Lung (tissue), 12 donors: Measurements from ENCODE around the gene COL4A1. TPM values are rescaled to one million over a fixed set of nuclear protein-coding genes. Genes with fewer than 3 reads are reported as not detected.

Source experiments
- ATAC-seq: fragments of 200-7000 bp; cut with Tn5 transposase; one replicate; pipeline ENCODE4 v1.9.1; 2020; ENCODE audit warnings: moderate number of reproducible peaks; ENCODE audit not compliant: insufficient read depth, low FRiP score
- DNase-seq, 3 donors: peaks; one replicate each; pipeline ENCODE4 v3.0.0-alpha.2; 2013 to 2017
- H3K27ac ChIP-seq, 2 donors: one replicate each; pipeline ENCODE4 v1.5.1; 2013; ENCODE audit warnings: mild to moderate bottlenecking in 2 of 2, moderate library complexity in 2 of 2, control low read depth in 1 of 2, inconsistent platforms in 1 of 2, low read depth in 1 of 2, low read length in 1 of 2
- H3K27me3 ChIP-seq, 3 donors: one replicate each; pipeline ENCODE4 v1.5.1; 2013; ENCODE audit warnings: low read length in 2 of 3; ENCODE audit not compliant: control insufficient read depth in 3 of 3, insufficient read depth in 3 of 3
- H3K36me3 ChIP-seq, 4 donors: one replicate each; pipeline ENCODE4 v1.5.1; 2013; ENCODE audit warnings: low read length in 4 of 4, mild to moderate bottlenecking in 1 of 4, moderate library complexity in 1 of 4; ENCODE audit not compliant: control insufficient read depth in 4 of 4, insufficient read depth in 4 of 4
- H3K4me1 ChIP-seq, 5 donors: one replicate each; pipeline ENCODE4 v1.5.1; 2013; ENCODE audit warnings: low read length in 5 of 5, mild to moderate bottlenecking in 2 of 5, moderate library complexity in 1 of 5; ENCODE audit not compliant: control insufficient read depth in 5 of 5, insufficient read depth in 5 of 5
- H3K4me3 ChIP-seq: one replicate; pipeline ENCODE4 v1.5.1; 2013; ENCODE audit warnings: mild to moderate bottlenecking, control low read depth, moderate library complexity
- H3K9ac ChIP-seq, 2 donors: one replicate each; pipeline ENCODE4 v1.5.1; 2013; ENCODE audit warnings: low read length in 2 of 2, control low read depth in 1 of 2; ENCODE audit not compliant: insufficient read depth in 1 of 2
- H3K9me3 ChIP-seq, 4 donors: one replicate each; pipeline ENCODE4 v1.5.1; 2013; ENCODE audit warnings: low read length in 3 of 4, mild to moderate bottlenecking in 1 of 4, moderate library complexity in 1 of 4; ENCODE audit not compliant: control insufficient read depth in 4 of 4, insufficient read depth in 3 of 4
- CTCF ChIP-seq: IDR thresholded peaks from 2 replicates; pipeline ENCODE4 v1.5.1; 2012; ENCODE audit warnings: mild to moderate bottlenecking; ENCODE audit errors: control extremely low read depth, extremely low read depth
- WGBS, 2 donors: extraction: QIAGEN DNeasy Blood & Tissue Kit; methylation state at CpG; one replicate each; pipeline ENCODE4 v1.1.7; 2013; 5-methylcytosine and 5-hydroxymethylcytosine counted together
- polyA plus RNA-seq, 2 donors: library from polyadenylated mRNA; stranded (reverse); fragments of 200-250 nt; gene quantifications; one replicate each; pipeline ENCODE4 v1.2.1, GENCODE V29; 2013
- total RNA-seq, 2 donors: library from RNA; depleted of rRNA in 1 of 2; stranded (reverse); fragments of >200 nt in 1 of 2; gene quantifications; one replicate each; pipeline ENCODE4 v1.2.1, GENCODE V29; 2014 to 2021
- donor health status: control.
- donor health status: control.
- donor health status: Bipolar disorder and iron deficiency.
- donor health status: healthy.
- donor health status: DM: yes; HTN: yes; CAD: no.

The COL4A1 gene
- total and polyA plus RNA-seq, 4 donors: 114 to 1,051 (median 318) TPM

- no peak for DNase-seq
- no peaks in the 10 kb centered on the region for H3K27me3 ChIP-seq
- no peak overlapping the region for H3K9ac ChIP-seq
- no peak for ATAC-seq
- H3K9me3 ChIP-seq: no peaks in the 10 kb centered on the region
- peaks cover 15 to 47% (median 34%) of the 10 kb centered on the region in 4 donors for H3K36me3 ChIP-seq
- H3K4me3 ChIP-seq: no peak overlapping the region
- no peak for TF ChIP-seq CTCF
- H3K27ac ChIP-seq: no peak overlapping the region
- peaks cover 0 to 4% (median 0%) of the 10 kb centered on the region in 5 donors for H3K4me1 ChIP-seq
- WGBS, 2 donors: 34 to 65% methylated on average over 10 of the region's 10 CpGs
Measured at GRCh38 chr13:110161112-110161882, 145.7 kb downstream of the COL4A1 start.

GRCh38 chr13:110158226-110158625 lies 148.7 kb downstream of the COL4A1 start:
- Histone ChIP-seq H3K27ac (peak overlapping the region in 1 of 2 donors; percentile 10), H3K36me3 (peaks cover 19 to 40% (median 34%) of the 10 kb centered on the region in 4 donors), H3K27me3 (no peaks in the 10 kb centered on the region), H3K9ac (no peak overlapping the region), H3K4me1 (peaks cover 0 to 4% (median 0%) of the 10 kb centered on the region in 5 donors), H3K4me3 (no peak overlapping the region), H3K9me3 (no peaks in the 10 kb centered on the region)
- no peak for ATAC-seq
- WGBS, 2 donors: 64 to 69% methylated on average over 2 of the region's 2 CpGs
- no peak for DNase-seq
- no peak for TF ChIP-seq CTCF

GRCh38 chr13:110157718-110158117 lies 149.2 kb downstream of the COL4A1 start:
- peaks cover 0 to 4% (median 0%) of the 10 kb centered on the region in 5 donors for H3K4me1 ChIP-seq
- H3K9me3 ChIP-seq: no peaks in the 10 kb centered on the region
- ATAC-seq (no peak), DNase-seq (no peak)
- H3K36me3 ChIP-seq: peaks cover 21 to 38% (median 33%) of the 10 kb centered on the region in 4 donors
- H3K4me3 ChIP-seq: no peak overlapping the region
- peak overlapping the region in 1 of 2 donors; percentile 10 for H3K27ac ChIP-seq
- H3K9ac ChIP-seq: no peak overlapping the region
- TF ChIP-seq CTCF: no peak
- WGBS, 2 donors: 68 to 83% methylated on average over 1 of the region's 1 CpG
- H3K27me3 ChIP-seq: no peaks in the 10 kb centered on the region
